IMR-90 (cell line): ENCODE measurements around the gene SLC9A3. TPM values are rescaled to one million over a fixed set of nuclear protein-coding genes. Genes with fewer than 3 reads are reported as not detected.

Experiments used
- ATAC-seq: fragments of 200-7000 bp; cut with Tn5 transposase; 2 replicates; pipeline ENCODE4 v1.9.1; 2020; ENCODE audit warnings: low read depth, mild to moderate bottlenecking, moderate library complexity
- BruUV-seq: library from RNA; stranded (reverse); fragments of 400-500 nt; replicated peaks from 2 replicates; lab custom pipeline; 2021; lab: Mats Ljungman, UMichigan
- CTCF ChIA-PET: fragments of 300-600 bp; formaldehyde crosslinking; extraction: SDS; loops from one replicate; lab custom pipeline; 2021; ENCODE audit warnings: antibody characterized with exemption; lab: Yijun Ruan, JAX
- POLR2A ChIA-PET: fragments of 300-600 bp; sonication (Branson Sonifier 250); formaldehyde crosslinking; loops from one replicate; lab custom pipeline; 2022; ENCODE audit warnings: antibody characterized with exemption; ENCODE audit not compliant: unreplicated experiment; lab: Charles Lee
- DNase-seq: peaks from one replicate; pipeline ENCODE4 v3.0.0; 2013
- H2AFZ ChIP-seq: replicated peaks from 2 replicates; pipeline ENCODE3; 2013; ENCODE audit warnings: low read length, mild to moderate bottlenecking; ENCODE audit not compliant: poor library complexity
- H2AK5ac ChIP-seq: 2 replicates; pipeline ENCODE4 v1.6.1; 2013; ENCODE audit warnings: low read depth, low read length, inconsistent platforms
- H2AK9ac ChIP-seq: replicated peaks from 2 replicates; pipeline ENCODE3; 2013; ENCODE audit warnings: mild to moderate bottlenecking, low read depth, low read length, moderate library complexity; ENCODE audit not compliant: poor library complexity
- H2BK120ac ChIP-seq: 2 replicates; pipeline ENCODE4 v1.6.1; 2013; ENCODE audit warnings: low read depth, low read length, inconsistent platforms
- H2BK15ac ChIP-seq: 3 replicates; pipeline ENCODE4 v1.6.1; 2013; ENCODE audit warnings: low read depth, low read length, inconsistent platforms
- H2BK20ac ChIP-seq: 2 replicates; pipeline ENCODE4 v1.6.1; 2013; ENCODE audit warnings: low read depth, mild to moderate bottlenecking, inconsistent platforms, low read length, moderate library complexity
- H2BK5ac ChIP-seq: 2 replicates; pipeline ENCODE4 v1.6.1; 2013; ENCODE audit warnings: mild to moderate bottlenecking, low read depth, low read length, inconsistent platforms; ENCODE audit not compliant: poor library complexity, severe bottlenecking
- H3K14ac ChIP-seq: replicated peaks from 2 replicates; pipeline ENCODE4 v1.6.1; 2013; ENCODE audit warnings: low read depth, low read length, inconsistent platforms
- H3K18ac ChIP-seq: 2 replicates; pipeline ENCODE4 v1.6.1; 2013; ENCODE audit warnings: low read depth, low read length, control low read depth
- H3K23ac ChIP-seq: 2 replicates; pipeline ENCODE4 v1.6.1; 2013; ENCODE audit warnings: low read depth, low read length, inconsistent platforms
- H3K27ac ChIP-seq: 2 replicates; pipeline ENCODE4 v1.5.1; 2013; ENCODE audit warnings: mild to moderate bottlenecking, control low read depth, low read length; ENCODE audit not compliant: insufficient read depth
- H3K27me3 ChIP-seq: 2 replicates; pipeline ENCODE4 v1.6.1; 2013; ENCODE audit warnings: low read length; ENCODE audit not compliant: control insufficient read depth, insufficient read depth
- H3K36me3 ChIP-seq: 2 replicates; pipeline ENCODE4 v1.6.1; 2013; ENCODE audit warnings: low read length, mixed read lengths; ENCODE audit not compliant: control insufficient read depth, insufficient read depth
- H3K4ac ChIP-seq: 2 replicates; pipeline ENCODE4 v1.6.1; 2013; ENCODE audit warnings: low read depth, low read length, inconsistent platforms
- H3K4me1 ChIP-seq: 2 replicates; pipeline ENCODE4 v1.6.1; 2013; ENCODE audit warnings: low read length, mixed read lengths; ENCODE audit not compliant: control insufficient read depth, insufficient read depth
- H3K4me2 ChIP-seq: 2 replicates; pipeline ENCODE4 v1.6.1; 2013; ENCODE audit warnings: low read depth, mild to moderate bottlenecking, control low read depth, low read length, moderate library complexity
- H3K4me3 ChIP-seq: 2 replicates; pipeline ENCODE4 v1.5.1; 2013; ENCODE audit warnings: low read depth, mild to moderate bottlenecking, control low read depth, low read length, moderate library complexity; ENCODE audit not compliant: insufficient read depth
- H3K56ac ChIP-seq: 2 replicates; pipeline ENCODE4 v1.6.1; 2013; ENCODE audit warnings: low read length, inconsistent platforms; ENCODE audit not compliant: insufficient read depth; ENCODE audit errors: extremely low read depth
- H3K79me1 ChIP-seq, 2 experiments: 2 replicates each; pipeline ENCODE4 v1.6.1; 2013; ENCODE audit warnings: low read length in 2 of 2, inconsistent platforms in 1 of 2, low read depth in 1 of 2
- H3K9ac ChIP-seq: 2 replicates; pipeline ENCODE4 v1.6.1; 2013; ENCODE audit warnings: low read depth, low read length, control low read depth
- H3K9me1 ChIP-seq: 2 replicates; pipeline ENCODE4 v1.6.1; 2013; ENCODE audit warnings: low read length, inconsistent platforms; ENCODE audit not compliant: insufficient read depth
- H3K9me3 ChIP-seq: 2 replicates; pipeline ENCODE4 v1.6.1; 2013; ENCODE audit warnings: low read length; ENCODE audit not compliant: control insufficient read depth, insufficient read depth
- H4K20me1 ChIP-seq: 2 replicates; pipeline ENCODE4 v1.6.1; 2013; ENCODE audit warnings: low read length, inconsistent platforms; ENCODE audit not compliant: insufficient read depth
- H4K5ac ChIP-seq: 2 replicates; pipeline ENCODE4 v1.6.1; 2013; ENCODE audit warnings: mild to moderate bottlenecking, low read depth, low read length, control low read depth
- H4K8ac ChIP-seq, 2 experiments: 2 replicates each; pipeline ENCODE4 v1.6.1; 2013; ENCODE audit warnings: low read depth in 2 of 2, low read length in 2 of 2, control low read depth in 1 of 2, inconsistent platforms in 1 of 2
- H4K91ac ChIP-seq: 2 replicates; pipeline ENCODE4 v1.6.1; 2013; ENCODE audit warnings: low read depth, low read length, inconsistent platforms; ENCODE audit not compliant: insufficient read depth
- BHLHE40 ChIP-seq: fragments of 150-350 bp; IDR thresholded peaks from 2 replicates; pipeline ENCODE4 v1.6.1; 2016; ENCODE audit warnings: mild to moderate bottlenecking, low read depth, low read length
- MAFK ChIP-seq: IDR thresholded peaks from 2 replicates; pipeline ENCODE4 v1.6.1; 2012; ENCODE audit warnings: low read depth, low read length, improper control_type of control experiment
- MAZ ChIP-seq: IDR thresholded peaks from 2 replicates; pipeline ENCODE4 v1.6.1; 2012; ENCODE audit warnings: low read depth, mild to moderate bottlenecking, low read length, improper control_type of control experiment, moderate library complexity, borderline replicate concordance
- NFE2L2 ChIP-seq: fragments of 150-350 bp; IDR thresholded peaks from 2 replicates; pipeline ENCODE4 v1.6.1; 2016; ENCODE audit warnings: low read depth, mild to moderate bottlenecking, low read length
- POLR2A ChIP-seq: IDR thresholded peaks from 2 replicates; pipeline ENCODE4 v1.6.1; 2012; ENCODE audit warnings: mild to moderate bottlenecking, low read depth, low read length
- RCOR1 ChIP-seq: IDR thresholded peaks from 2 replicates; pipeline ENCODE4 v1.6.1; 2012; ENCODE audit warnings: mild to moderate bottlenecking, low read length, improper control_type of control experiment; ENCODE audit not compliant: insufficient replicate concordance
- WGBS, 2 experiments: methylation state at CpG; one replicate each; pipeline versions ENCODE4 v1.1.5 to v1.1.7; 2013; ENCODE audit warnings: missing lambda C conversion rate in 2 of 2; ENCODE audit not compliant: insufficient read length in 1 of 2; ENCODE audit errors: extremely low coverage in 2 of 2; 5-methylcytosine and 5-hydroxymethylcytosine counted together
- dilution Hi-C: fragments of 300-500 bp; cut with HindIII; formaldehyde crosslinking; loops from one replicate; pipeline ENCODE4 v1.14.3; 2018; ENCODE audit warnings: low sequenced_read_pairs; ENCODE audit not compliant: unreplicated experiment
- in situ Hi-C: fragments of 300-500 bp; cut with MboI; formaldehyde crosslinking; loops from 3 replicates; pipeline ENCODE4 v1.14.3; 2019; ENCODE audit warnings: low sequenced_read_pairs, inconsistent platforms, mixed read lengths
- intact Hi-C: fragments of 100-400 bp; cut with micrococcal nuclease; formaldehyde crosslinking; loops from 2 replicates; pipeline ENCODE4 v1.10.0; 2022
- polyA plus RNA-seq, 3 experiments: library from polyadenylated mRNA; depleted of rRNA; stranded (reverse); fragments of >200 nt; gene quantifications; 2 replicates each; pipeline ENCODE4 v1.2.3, GENCODE V29; 2012; ENCODE audit warnings: low replicate concordance in 1 of 3
- total RNA-seq: library from RNA; depleted of rRNA; stranded (reverse); fragments of >200 nt; gene quantifications from 2 replicates; pipeline ENCODE4 v1.2.3, GENCODE V29; 2012
- TF ChIP-seq, protein P1 (sequence below): fragments of 150-350 bp; IDR thresholded peaks from 2 replicates; pipeline ENCODE4 v1.6.1; 2016; ENCODE audit warnings: low read depth, mild to moderate bottlenecking, low read length, moderate library complexity, borderline replicate concordance

Gene SLC9A3
- total and polyA plus RNA-seq, 2 of the 4 experiments (the other 2 are of a cell fraction), result 0.72 to 1.5 TPM

DNA sequence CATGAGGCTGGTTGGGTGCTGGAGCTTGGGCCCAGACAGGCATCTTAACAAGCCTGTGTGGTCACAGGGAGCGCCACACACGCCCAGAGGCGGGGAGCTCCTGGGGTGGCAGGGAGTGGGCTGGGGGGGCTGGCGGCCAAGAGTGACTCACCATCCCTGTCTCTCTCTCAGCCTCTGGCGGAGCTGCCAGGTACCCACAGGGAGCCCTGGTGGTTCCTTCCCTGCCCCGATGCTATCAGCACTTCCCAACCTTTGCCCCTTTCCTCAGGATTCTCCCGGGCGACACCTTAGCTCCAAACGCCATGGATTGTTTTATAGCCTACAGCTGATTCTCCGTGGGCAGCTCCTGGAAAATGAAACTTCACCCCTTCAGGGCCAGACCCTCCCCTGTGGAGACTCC is 5.5 kb downstream of the SLC9A3 start:
- no peaks in the 10 kb centered on the region for H4K20me1 ChIP-seq
- H3K4me2 ChIP-seq, result no peak overlapping the region
- ChIA-PET CTCF (no interaction called here), POLR2A (no interaction called here)
- no peaks in the 10 kb centered on the region for H3K4me1 ChIP-seq
- no peaks in the 10 kb centered on the region for H3K9me1 ChIP-seq
- no peak overlapping the region for H4K8ac ChIP-seq
- ATAC-seq, result no peak
- intact Hi-C loops (no loop called here), in situ Hi-C loops (no loop called here), dilution Hi-C loops (no loop called here)
- peaks cover 61% of the 10 kb centered on the region for H3K27me3 ChIP-seq
- H3K79me1 ChIP-seq, result no peaks in the 10 kb centered on the region
- no peak overlapping the region for H2BK120ac ChIP-seq
- no peak overlapping the region for H3K56ac ChIP-seq
- no peak overlapping the region for H3K14ac ChIP-seq
- 73% methylated on average over 5 of the region's 10 CpGs; no CpG with 5 or more reads in 1 of the 2 experiments for WGBS, 2 experiments
- no peak overlapping the region for H4K5ac ChIP-seq
- no peak overlapping the region for H2AK5ac ChIP-seq
- no TSS peak for BruUV-seq
- no peak for TF ChIP-seq BHLHE40
- TF ChIP-seq NFE2L2, result no peak
- TF ChIP-seq POLR2A, result no peak
- TF ChIP-seq, protein P1, sequence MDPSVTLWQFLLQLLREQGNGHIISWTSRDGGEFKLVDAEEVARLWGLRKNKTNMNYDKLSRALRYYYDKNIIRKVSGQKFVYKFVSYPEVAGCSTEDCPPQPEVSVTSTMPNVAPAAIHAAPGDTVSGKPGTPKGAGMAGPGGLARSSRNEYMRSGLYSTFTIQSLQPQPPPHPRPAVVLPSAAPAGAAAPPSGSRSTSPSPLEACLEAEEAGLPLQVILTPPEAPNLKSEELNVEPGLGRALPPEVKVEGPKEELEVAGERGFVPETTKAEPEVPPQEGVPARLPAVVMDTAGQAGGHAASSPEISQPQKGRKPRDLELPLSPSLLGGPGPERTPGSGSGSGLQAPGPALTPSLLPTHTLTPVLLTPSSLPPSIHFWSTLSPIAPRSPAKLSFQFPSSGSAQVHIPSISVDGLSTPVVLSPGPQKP, result no peak
- TF ChIP-seq MAFK, result no peak
- no peak for TF ChIP-seq RCOR1
- no peak for TF ChIP-seq MAZ
- no peak overlapping the region for H4K91ac ChIP-seq
- H3K9me3 ChIP-seq, result no peaks in the 10 kb centered on the region
- no peak overlapping the region for H2AFZ ChIP-seq
- DNase-seq, result no peak
- no peak overlapping the region for H3K4me3 ChIP-seq
- H3K9ac ChIP-seq, result no peak overlapping the region
- H2BK20ac ChIP-seq, result no peak overlapping the region
- H3K4ac ChIP-seq, result no peak overlapping the region
- no peak overlapping the region for H2BK15ac ChIP-seq
- H2AK9ac ChIP-seq, result no peak overlapping the region
- no peak overlapping the region for H3K27ac ChIP-seq
- no peak overlapping the region for H3K18ac ChIP-seq
- no peak overlapping the region for H2BK5ac ChIP-seq
- no peak overlapping the region for H3K23ac ChIP-seq
- H3K36me3 ChIP-seq, result no peaks in the 10 kb centered on the region
